Mesendoderm (in vitro differentiated cells): Measurements from ENCODE around the gene MAN2C1.

Source experiments
- DNase-seq: peaks from one replicate; pipeline ENCODE4 v3.0.0; 2013
- H2AK5ac ChIP-seq: 2 replicates; pipeline ENCODE4 v1.6.1; 2013; ENCODE audit warnings: low read length, inconsistent platforms
- H2BK120ac ChIP-seq: 2 replicates; pipeline ENCODE4 v1.6.1; 2013; ENCODE audit warnings: low read depth, mild to moderate bottlenecking, low read length, moderate library complexity, mixed read lengths
- H2BK15ac ChIP-seq: replicated peaks from 2 replicates; pipeline ENCODE4 v1.6.1; 2013; ENCODE audit warnings: low read depth, mild to moderate bottlenecking, moderate library complexity
- H2BK5ac ChIP-seq: 2 replicates; pipeline ENCODE4 v1.6.1; 2013; ENCODE audit warnings: low read length, inconsistent platforms
- H3K18ac ChIP-seq: 2 replicates; pipeline ENCODE4 v1.6.1; 2013; ENCODE audit warnings: mild to moderate bottlenecking, low read length, mixed read lengths
- H3K23ac ChIP-seq: one replicate; pipeline ENCODE4 v1.6.1; 2013; ENCODE audit warnings: low read length
- H3K27ac ChIP-seq: 2 replicates; pipeline ENCODE4 v1.5.1; 2013; ENCODE audit warnings: low read depth, mild to moderate bottlenecking, inconsistent platforms, low read length, moderate library complexity
- H3K27me3 ChIP-seq: 2 replicates; pipeline ENCODE4 v1.6.1; 2013; ENCODE audit warnings: low read length, control low read depth, mild to moderate bottlenecking, inconsistent platforms; ENCODE audit not compliant: insufficient read depth, poor library complexity
- H3K36me3 ChIP-seq: 2 replicates; pipeline ENCODE4 v1.6.1; 2013; ENCODE audit warnings: low read length, inconsistent platforms; ENCODE audit not compliant: control insufficient read depth, insufficient read depth
- H3K4ac ChIP-seq: one replicate; pipeline ENCODE4 v1.6.1; 2013; ENCODE audit warnings: low read depth, mild to moderate bottlenecking, low read length, moderate library complexity
- H3K4me1 ChIP-seq: 2 replicates; pipeline ENCODE4 v1.6.1; 2013; ENCODE audit warnings: low read depth, low read length, inconsistent platforms; ENCODE audit not compliant: control insufficient read depth
- H3K4me2 ChIP-seq: 2 replicates; pipeline ENCODE4 v1.6.1; 2013; ENCODE audit warnings: low read length
- H3K4me3 ChIP-seq: 2 replicates; pipeline ENCODE4 v1.5.1; 2013; ENCODE audit warnings: mild to moderate bottlenecking, low read length
- H3K56ac ChIP-seq: one replicate; pipeline ENCODE4 v1.6.1; 2013; ENCODE audit warnings: low read length
- H3K79me1 ChIP-seq: 2 replicates; pipeline ENCODE4 v1.6.1; 2013; ENCODE audit warnings: low read length, inconsistent platforms
- H3K79me2 ChIP-seq: 2 replicates; pipeline ENCODE4 v1.6.1; 2013; ENCODE audit warnings: mild to moderate bottlenecking, low read length; ENCODE audit not compliant: control insufficient read depth, insufficient read depth
- H3K9ac ChIP-seq: 2 replicates; pipeline ENCODE4 v1.6.1; 2013; ENCODE audit warnings: low read length, inconsistent platforms
- H4K5ac ChIP-seq: one replicate; pipeline ENCODE4 v1.6.1; 2013; ENCODE audit warnings: low read length
- H4K8ac ChIP-seq: one replicate; pipeline ENCODE4 v1.6.1; 2013; ENCODE audit warnings: low read depth, mild to moderate bottlenecking, control low read depth, low read length, moderate library complexity
- WGBS: extraction: QIAGEN DNeasy Blood & Tissue Kit; methylation state at CpG from one replicate; pipeline ENCODE4 v1.1.7; 2013; ENCODE audit warnings: low lambda C conversion rate, missing lambda C conversion rate; ENCODE audit not compliant: insufficient coverage; ENCODE audit errors: extremely low coverage; 5-methylcytosine and 5-hydroxymethylcytosine counted together

Gene MAN2C1

DNA sequence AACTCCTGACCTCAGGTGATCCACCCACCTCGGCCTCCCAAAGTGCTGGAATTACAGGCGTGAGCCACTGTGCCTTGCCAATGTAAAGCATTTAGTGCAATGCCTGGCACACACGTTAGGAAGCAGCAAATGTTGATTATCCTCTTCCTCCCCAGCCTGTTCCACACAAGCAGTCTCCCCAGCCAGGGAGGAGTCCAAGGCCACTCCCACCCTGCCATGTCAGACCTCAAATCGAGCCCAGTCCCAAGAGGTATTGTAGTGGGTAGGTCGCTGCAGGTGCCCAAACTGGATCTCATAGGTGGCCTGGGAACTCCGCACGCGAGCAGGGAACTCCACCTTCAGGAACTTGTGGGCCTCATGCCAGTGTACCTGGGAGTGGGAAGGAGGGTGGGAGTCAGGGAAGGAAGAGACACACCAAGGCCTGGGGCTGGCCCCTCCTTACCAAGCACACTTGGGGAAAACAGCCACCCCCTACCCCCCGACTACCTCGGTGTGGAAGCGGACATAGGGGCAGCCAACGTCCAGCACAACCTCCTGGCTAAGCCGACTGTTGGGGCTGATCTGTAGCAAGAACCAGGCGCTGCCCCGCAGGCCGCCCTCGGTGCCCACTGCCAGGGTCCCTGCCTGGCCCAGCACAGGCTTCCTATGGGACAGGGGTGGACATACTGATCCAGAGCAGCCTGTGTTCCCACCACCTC lies 10.3 kb downstream of the MAN2C1 start:
- DNase-seq, result no peak
- H3K79me2 ChIP-seq, result no peaks in the 10 kb centered on the region
- no peak overlapping the region for H2BK5ac ChIP-seq
- H3K4ac ChIP-seq, result no peak overlapping the region
- no peaks in the 10 kb centered on the region for H3K4me1 ChIP-seq
- no peak overlapping the region for H3K27ac ChIP-seq
- no peak overlapping the region for H4K5ac ChIP-seq
- no peak overlapping the region for H3K4me2 ChIP-seq
- no peaks in the 10 kb centered on the region for H3K79me1 ChIP-seq
- no peak overlapping the region for H3K4me3 ChIP-seq
- no peak overlapping the region for H3K23ac ChIP-seq
- H2BK120ac ChIP-seq, result no peak overlapping the region
- no CpG with 5 or more reads among the region's 17 CpGs for WGBS
- peaks cover 2% of the 10 kb centered on the region for H3K36me3 ChIP-seq
- H4K8ac ChIP-seq, result no peak overlapping the region
- H3K18ac ChIP-seq, result no peak overlapping the region
- no peak overlapping the region for H3K9ac ChIP-seq
- H2AK5ac ChIP-seq, result no peak overlapping the region
- H2BK15ac ChIP-seq, result no peak overlapping the region
- H3K27me3 ChIP-seq, result no peaks in the 10 kb centered on the region
- H3K56ac ChIP-seq, result no peak overlapping the region

DNA sequence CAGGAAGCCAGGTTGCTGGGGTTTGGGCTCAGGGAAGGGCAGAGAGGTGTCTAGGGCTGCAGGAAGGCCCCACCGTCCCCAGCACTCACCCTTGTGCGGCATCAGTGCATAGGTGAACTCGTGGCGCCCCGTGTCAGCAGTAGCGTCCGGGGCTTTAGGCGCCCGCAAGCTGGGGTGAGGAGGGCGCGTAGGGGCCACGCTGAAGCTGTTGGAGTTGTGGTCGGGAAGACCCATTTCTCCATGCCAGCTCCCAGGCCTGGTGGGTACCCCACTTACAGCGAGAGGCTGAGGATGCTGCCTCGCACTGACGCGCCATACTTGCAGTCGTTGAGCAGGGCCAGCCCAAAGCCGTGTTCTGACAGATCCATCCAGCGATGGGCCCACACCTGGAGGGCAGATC lies 11.9 kb downstream of the MAN2C1 start:
- no peaks in the 10 kb centered on the region for H3K4me1 ChIP-seq
- no peak overlapping the region for H2BK15ac ChIP-seq
- no peaks in the 10 kb centered on the region for H3K79me1 ChIP-seq
- H3K4me3 ChIP-seq, result no peak overlapping the region
- no peaks in the 10 kb centered on the region for H3K27me3 ChIP-seq
- H4K5ac ChIP-seq, result no peak overlapping the region
- H3K4ac ChIP-seq, result no peak overlapping the region
- no peak overlapping the region for H2BK120ac ChIP-seq
- H3K23ac ChIP-seq, result no peak overlapping the region
- H3K79me2 ChIP-seq, result no peaks in the 10 kb centered on the region
- H3K36me3 ChIP-seq, result peaks cover 2% of the 10 kb centered on the region
- H3K27ac ChIP-seq, result no peak overlapping the region
- no peak overlapping the region for H2BK5ac ChIP-seq
- WGBS, result no CpG with 5 or more reads among the region's 20 CpGs
- H3K56ac ChIP-seq, result no peak overlapping the region
- no peak overlapping the region for H2AK5ac ChIP-seq
- H3K4me2 ChIP-seq, result no peak overlapping the region
- DNase-seq, result no peak
- no peak overlapping the region for H3K9ac ChIP-seq
- H3K18ac ChIP-seq, result no peak overlapping the region
- no peak overlapping the region for H4K8ac ChIP-seq

DNA sequence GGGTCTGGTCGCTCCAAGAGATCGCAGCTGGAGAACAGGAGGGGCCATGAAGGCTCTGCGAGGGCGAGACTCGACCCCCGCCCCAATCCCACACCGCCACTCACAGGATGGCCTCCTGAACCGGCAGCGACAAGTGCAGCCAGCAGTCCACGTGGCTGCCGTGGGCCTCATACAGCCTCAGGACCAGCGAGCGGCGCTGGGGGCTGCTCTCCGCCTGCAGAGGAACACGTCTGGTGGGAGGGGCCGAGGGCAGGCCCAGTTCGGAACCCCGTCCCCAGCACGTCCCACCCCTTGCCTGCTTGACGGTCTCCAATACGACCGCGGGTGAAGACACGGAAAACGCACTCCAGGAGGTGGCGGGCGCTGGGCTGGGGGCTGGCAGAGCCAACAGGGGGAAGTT lies 12.4 kb downstream of the MAN2C1 start:
- Histone ChIP-seq H3K56ac (no peak overlapping the region), H3K4me1 (no peaks in the 10 kb centered on the region), H2BK15ac (no peak overlapping the region), H3K79me2 (no peaks in the 10 kb centered on the region), H3K4me2 (no peak overlapping the region), H3K27me3 (no peaks in the 10 kb centered on the region), H3K36me3 (no peaks in the 10 kb centered on the region), H3K23ac (no peak overlapping the region), H4K5ac (no peak overlapping the region), H3K4ac (no peak overlapping the region), H3K18ac (no peak overlapping the region), H3K27ac (no peak overlapping the region), H4K8ac (no peak overlapping the region), H3K9ac (no peak overlapping the region), H2BK5ac (no peak overlapping the region), H3K4me3 (no peak overlapping the region), H2BK120ac (no peak overlapping the region), H2AK5ac (no peak overlapping the region), H3K79me1 (no peaks in the 10 kb centered on the region)
- WGBS, result no CpG with 5 or more reads among the region's 28 CpGs
- no peak for DNase-seq

DNA sequence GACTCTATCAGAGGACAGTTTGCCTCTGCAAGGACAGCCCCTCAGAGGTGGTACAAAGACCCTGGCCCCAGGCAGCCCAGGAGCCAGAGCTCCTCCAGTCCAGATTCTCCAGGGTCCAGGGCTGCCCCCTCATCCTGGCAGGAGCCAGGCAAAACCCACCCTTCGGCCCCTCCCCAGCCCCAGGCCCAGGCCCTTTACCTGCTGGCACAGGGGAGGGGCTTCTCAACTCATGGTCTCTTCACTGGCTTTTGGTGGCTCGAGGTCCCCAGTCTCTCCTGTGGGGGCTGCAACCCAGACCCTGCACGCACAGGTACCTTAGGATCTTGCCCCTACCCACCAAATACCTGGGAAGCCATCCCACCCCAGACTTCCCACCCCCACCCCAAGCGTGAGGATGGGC lies 13.0 kb downstream of the MAN2C1 start:
- Histone ChIP-seq H2BK5ac (no peak overlapping the region), H2BK120ac (no peak overlapping the region), H3K56ac (no peak overlapping the region), H3K4ac (no peak overlapping the region), H3K4me2 (no peak overlapping the region), H2AK5ac (no peak overlapping the region), H3K4me1 (no peaks in the 10 kb centered on the region), H4K5ac (no peak overlapping the region), H3K36me3 (no peaks in the 10 kb centered on the region), H3K23ac (no peak overlapping the region), H2BK15ac (no peak overlapping the region), H3K18ac (no peak overlapping the region), H3K79me1 (no peaks in the 10 kb centered on the region), H3K27me3 (no peaks in the 10 kb centered on the region), H4K8ac (no peak overlapping the region), H3K4me3 (no peak overlapping the region), H3K9ac (no peak overlapping the region), H3K27ac (no peak overlapping the region), H3K79me2 (no peaks in the 10 kb centered on the region)
- no CpG with 5 or more reads among the region's 4 CpGs for WGBS
- DNase-seq, result no peak

DNA sequence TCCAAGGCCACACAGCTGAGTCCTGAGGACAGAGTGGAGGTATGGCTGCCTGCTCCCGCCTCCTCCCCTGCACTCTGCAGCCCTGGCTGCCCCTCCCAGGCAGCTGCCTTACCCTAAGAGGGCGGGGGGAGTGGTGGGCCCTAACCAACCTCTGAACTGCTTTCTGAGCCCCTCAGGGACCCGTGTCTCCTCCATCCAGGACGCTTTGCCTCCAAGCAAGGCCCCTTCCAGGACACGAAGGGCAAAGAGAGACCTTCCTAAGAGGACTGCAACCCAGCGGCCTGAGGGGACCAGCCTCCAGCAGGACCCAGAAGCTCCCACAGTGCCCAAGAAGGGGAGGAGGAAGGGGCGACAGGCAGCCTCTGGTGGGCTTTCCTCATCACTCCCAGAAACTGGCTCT lies 14.0 kb downstream of the MAN2C1 start:
- Histone ChIP-seq H3K27me3 (no peaks in the 10 kb centered on the region), H4K8ac (no peak overlapping the region), H2BK5ac (no peak overlapping the region), H2BK15ac (no peak overlapping the region), H3K4ac (no peak overlapping the region), H3K79me1 (no peaks in the 10 kb centered on the region), H3K18ac (no peak overlapping the region), H3K56ac (no peak overlapping the region), H3K79me2 (no peaks in the 10 kb centered on the region), H3K9ac (no peak overlapping the region), H3K4me3 (no peak overlapping the region), H3K36me3 (no peaks in the 10 kb centered on the region), H2AK5ac (no peak overlapping the region), H4K5ac (no peak overlapping the region), H3K4me2 (no peak overlapping the region), H3K27ac (no peak overlapping the region), H3K23ac (no peak overlapping the region), H2BK120ac (no peak overlapping the region), H3K4me1 (no peaks in the 10 kb centered on the region)
- WGBS, result no CpG with 5 or more reads among the region's 7 CpGs
- DNase-seq, result no peak

DNA sequence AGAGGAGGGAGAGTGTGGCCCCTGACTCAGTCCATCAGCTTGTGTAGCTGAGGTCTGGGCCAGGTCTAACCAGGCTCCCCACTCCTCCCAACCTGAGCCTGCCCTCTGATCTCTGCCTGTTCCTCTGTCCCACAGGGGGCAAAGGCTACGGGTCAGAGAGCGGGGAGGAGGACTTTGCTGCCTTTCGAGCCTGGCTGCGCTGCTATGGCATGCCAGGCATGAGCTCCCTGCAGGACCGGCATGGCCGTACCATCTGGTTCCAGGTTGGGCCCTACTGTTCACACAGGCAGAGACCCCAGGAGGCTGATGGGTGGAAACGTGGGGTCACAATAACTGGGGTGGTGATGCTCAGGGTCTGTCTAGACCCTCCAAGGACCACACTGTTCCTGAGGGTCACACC lies 14.8 kb downstream of the MAN2C1 start:
- no peak overlapping the region for H3K56ac ChIP-seq
- no peak overlapping the region for H3K4ac ChIP-seq
- no peaks in the 10 kb centered on the region for H3K79me1 ChIP-seq
- H2AK5ac ChIP-seq, result no peak overlapping the region
- H3K18ac ChIP-seq, result no peak overlapping the region
- no peak overlapping the region for H3K4me2 ChIP-seq
- no peak overlapping the region for H3K27ac ChIP-seq
- no peak overlapping the region for H3K9ac ChIP-seq
- no peaks in the 10 kb centered on the region for H3K79me2 ChIP-seq
- no peak overlapping the region for H2BK120ac ChIP-seq
- H3K4me1 ChIP-seq, result no peaks in the 10 kb centered on the region
- H3K27me3 ChIP-seq, result no peaks in the 10 kb centered on the region
- H4K5ac ChIP-seq, result no peak overlapping the region
- DNase-seq, result no peak
- no peaks in the 10 kb centered on the region for H3K36me3 ChIP-seq
- no peak overlapping the region for H2BK5ac ChIP-seq
- WGBS, result no CpG with 5 or more reads among the region's 7 CpGs
- no peak overlapping the region for H2BK15ac ChIP-seq
- H3K23ac ChIP-seq, result no peak overlapping the region
- no peak overlapping the region for H4K8ac ChIP-seq
- H3K4me3 ChIP-seq, result no peak overlapping the region
